H1 (cell line): ENCODE measurements around the gene TRIOBP. TPM values are rescaled to one million over a fixed set of nuclear protein-coding genes. Genes with fewer than 3 reads are reported as not detected.

Experiments used
- CTCF ChIA-PET: fragments of 300-600 bp; sonication (Branson Sonifier 250); formaldehyde crosslinking; loops from one replicate; lab custom pipeline; 2021; ENCODE audit not compliant: partially characterized antibody; lab: Charles Lee
- POLR2A ChIA-PET: fragments of 300-600 bp; sonication (Branson Sonifier 250); formaldehyde crosslinking; loops from one replicate; lab custom pipeline; 2021; ENCODE audit warnings: inconsistent platforms; ENCODE audit not compliant: partially characterized antibody; lab: Charles Lee
- DNase-seq, 2 experiments: peaks; one replicate each; pipeline versions ENCODE4 v3.0.0 to v3.0.0-alpha.2; 2010 to 2022; ENCODE audit warnings: low spot score in 2 of 2, low read depth in 1 of 2, mixed read lengths in 1 of 2
- FAIRE-seq: peaks from 2 replicates; lab custom pipeline; 2011; peaks lifted over from hg19 to GRCh38; lab: Jason Lieb, UNC
- H2AFZ ChIP-seq: 2 replicates; pipeline ENCODE4 v1.8.1; 2012; ENCODE audit warnings: low read length, inconsistent platforms
- H2AK5ac ChIP-seq: 2 replicates; pipeline ENCODE4 v1.6.1; 2013; ENCODE audit warnings: low read depth, low read length
- H2BK120ac ChIP-seq: replicated peaks from 2 replicates; pipeline ENCODE3; 2013; ENCODE audit warnings: low read depth, low read length, inconsistent platforms
- H2BK12ac ChIP-seq: 2 replicates; pipeline ENCODE4 v1.6.1; 2013; ENCODE audit warnings: low read depth, low read length
- H2BK15ac ChIP-seq: 2 replicates; pipeline ENCODE4 v1.6.1; 2013; ENCODE audit warnings: low read length
- H2BK20ac ChIP-seq: 2 replicates; pipeline ENCODE4 v1.6.1; 2013; ENCODE audit warnings: low read length
- H2BK5ac ChIP-seq: 2 replicates; pipeline ENCODE4 v1.6.1; 2013; ENCODE audit warnings: low read depth, low read length
- H3K14ac ChIP-seq: 2 replicates; pipeline ENCODE4 v1.6.1; 2013; ENCODE audit warnings: inconsistent platforms; ENCODE audit not compliant: insufficient read length
- H3K18ac ChIP-seq: 2 replicates; pipeline ENCODE4 v1.6.1; 2013; ENCODE audit warnings: low read length; ENCODE audit errors: extremely low read depth
- H3K23ac ChIP-seq: 2 replicates; pipeline ENCODE4 v1.6.1; 2013; ENCODE audit warnings: inconsistent platforms; ENCODE audit not compliant: insufficient read length
- H3K23me2 ChIP-seq: 2 replicates; pipeline ENCODE4 v1.6.1; 2013; ENCODE audit warnings: low read depth, low read length
- H3K27ac ChIP-seq: 2 replicates; pipeline ENCODE4 v1.6.1; 2011; ENCODE audit warnings: low read depth, low read length, inconsistent platforms
- H3K27me3 ChIP-seq, 4 experiments: replicated peaks in 1 of 4; 1 replicate in 1 of 4; 2 replicates in 3 of 4; pipeline versions ENCODE4 v1.6.1 to v1.8.1; 2011 to 2013; ENCODE audit warnings: low read length in 3 of 4, mild to moderate bottlenecking in 3 of 4, inconsistent platforms in 2 of 4, mixed read lengths in 2 of 4, moderate library complexity in 1 of 4; ENCODE audit not compliant: control insufficient read depth in 3 of 4, insufficient read depth in 3 of 4; ENCODE audit errors: extremely low read depth in 1 of 4
- H3K36me3 ChIP-seq, 4 experiments: 2 replicates each; pipeline versions ENCODE4 v1.6.1 to v1.8.1; 2011 to 2013; ENCODE audit warnings: mild to moderate bottlenecking in 4 of 4, low read length in 3 of 4, moderate library complexity in 2 of 4, control low read depth in 1 of 4, inconsistent platforms in 1 of 4; ENCODE audit not compliant: insufficient read depth in 4 of 4, control insufficient read depth in 2 of 4
- H3K4ac ChIP-seq: replicated peaks from 2 replicates; pipeline ENCODE3; 2013; ENCODE audit warnings: low read length, low read depth, mixed read lengths, inconsistent platforms; ENCODE audit not compliant: insufficient read length
- H3K4me1 ChIP-seq, 4 experiments: replicated peaks in 1 of 4; 1 replicate in 1 of 4; 2 replicates in 3 of 4; pipeline versions ENCODE4 v1.6.1 to v1.8.1; 2011 to 2013; ENCODE audit warnings: low read length in 3 of 4, inconsistent platforms in 2 of 4, mixed read lengths in 1 of 4; ENCODE audit not compliant: insufficient read depth in 4 of 4, control insufficient read depth in 3 of 4
- H3K4me2 ChIP-seq, 2 experiments: 2 replicates each; pipeline versions ENCODE4 v1.6.1 to v1.8.1; 2011 to 2013; ENCODE audit warnings: low read depth in 2 of 2, low read length in 2 of 2, control low read depth in 1 of 2, inconsistent platforms in 1 of 2, mild to moderate bottlenecking in 1 of 2; ENCODE audit not compliant: insufficient read depth in 1 of 2
- H3K4me3 ChIP-seq, 4 experiments: fragments of 200-600, 300-600 bp in 1 of 4; sonication (generic), shearing (Covaris generic), sonication (Bioruptor Twin) in 1 of 4; 2 replicates each; pipeline versions ENCODE4 v1.5.1 to v1.8.1; 2011 to 2016; ENCODE audit warnings: low read length in 4 of 4, low read depth in 3 of 4, control low read depth in 2 of 4, inconsistent platforms in 2 of 4, mild to moderate bottlenecking in 2 of 4, mixed read lengths in 1 of 4, moderate library complexity in 1 of 4; ENCODE audit not compliant: insufficient read depth in 2 of 4; ENCODE audit errors: extremely low read depth in 1 of 4
- H3K56ac ChIP-seq: replicated peaks from 2 replicates; pipeline ENCODE3; 2013; ENCODE audit warnings: low read depth, mild to moderate bottlenecking, mixed read lengths, low read length, inconsistent platforms; ENCODE audit not compliant: insufficient read length
- H3K79me1 ChIP-seq: 2 replicates; pipeline ENCODE4 v1.6.1; 2013; ENCODE audit warnings: low read depth, low read length, control low read depth
- H3K79me2 ChIP-seq, 2 experiments: 2 replicates each; pipeline versions ENCODE4 v1.6.1 to v1.8.1; 2012 to 2013; ENCODE audit warnings: low read length in 2 of 2, mild to moderate bottlenecking in 2 of 2, inconsistent platforms in 1 of 2; ENCODE audit not compliant: insufficient read depth in 2 of 2, control insufficient read depth in 1 of 2
- H3K9ac ChIP-seq, 4 experiments: replicated peaks in 1 of 4; 1 replicate in 1 of 4; 2 replicates in 3 of 4; pipeline versions ENCODE4 v1.6.1 to v1.8.1; 2011 to 2013; ENCODE audit warnings: low read depth in 3 of 4, low read length in 3 of 4, control low read depth in 2 of 4, mild to moderate bottlenecking in 2 of 4, moderate library complexity in 2 of 4, inconsistent platforms in 1 of 4; ENCODE audit errors: extremely low read depth in 1 of 4
- H3K9me3 ChIP-seq, 2 experiments: 2 replicates each; pipeline versions ENCODE4 v1.6.1 to v1.8.1; 2012 to 2013; ENCODE audit warnings: mild to moderate bottlenecking in 2 of 2, moderate library complexity in 2 of 2, control low read depth in 1 of 2, inconsistent platforms in 1 of 2, low read depth in 1 of 2, low read length in 1 of 2, mixed read lengths in 1 of 2; ENCODE audit not compliant: insufficient read depth in 2 of 2
- H4K20me1 ChIP-seq, 2 experiments: replicated peaks in 1 of 2; 2 replicates each; pipeline versions ENCODE3 to v1.8.1; 2011 to 2013; ENCODE audit warnings: inconsistent platforms in 2 of 2, low read length in 2 of 2, mild to moderate bottlenecking in 1 of 2; ENCODE audit not compliant: insufficient read depth in 2 of 2, control insufficient read depth in 1 of 2
- H4K5ac ChIP-seq: 2 replicates; pipeline ENCODE4 v1.6.1; 2013; ENCODE audit warnings: low read length, low read depth, mixed read lengths, inconsistent platforms; ENCODE audit not compliant: insufficient read length
- H4K8ac ChIP-seq: 2 replicates; pipeline ENCODE4 v1.8.0; 2013; ENCODE audit warnings: mild to moderate bottlenecking, moderate library complexity, low read length, inconsistent platforms; ENCODE audit not compliant: insufficient read depth; ENCODE audit errors: extremely low read depth
- H4K91ac ChIP-seq: replicated peaks from 2 replicates; pipeline ENCODE3; 2013; ENCODE audit warnings: low read length, mixed read lengths, inconsistent platforms; ENCODE audit not compliant: insufficient read length
- BACH1 ChIP-seq: IDR thresholded peaks from 2 replicates; pipeline ENCODE4 v1.6.1; 2012; ENCODE audit warnings: low read length, improper control_type of control experiment
- CBX5 ChIP-seq: fragments of 300-800, 300-1000 bp; sonication (generic); IDR thresholded peaks from 2 replicates; pipeline ENCODE4 v1.7.1; 2016; ENCODE audit warnings: antibody characterized with exemption, low read length, low read depth
- CHD2 ChIP-seq: IDR thresholded peaks from 2 replicates; pipeline ENCODE4 v1.6.1; 2012; ENCODE audit warnings: low read length, improper control_type of control experiment
- GTF2F1 ChIP-seq: IDR thresholded peaks from 2 replicates; pipeline ENCODE4 v1.6.1; 2012; ENCODE audit warnings: low read depth, low read length, improper control_type of control experiment, borderline replicate concordance
- HDAC6 ChIP-seq: IDR thresholded peaks from one replicate; pipeline ENCODE4 v1.7.1; 2012; ENCODE audit warnings: low read depth, mild to moderate bottlenecking, inconsistent platforms, low read length, moderate library complexity
- JUN ChIP-seq: IDR thresholded peaks from 2 replicates; pipeline ENCODE4 v1.6.1; 2011; ENCODE audit warnings: low read depth, mild to moderate bottlenecking, improper control_type of control experiment, low read length
- NRF1 ChIP-seq: IDR thresholded peaks from 2 replicates; pipeline ENCODE4 v1.6.1; 2011; ENCODE audit warnings: mild to moderate bottlenecking, low read depth, low read length, improper control_type of control experiment
- PHF8 ChIP-seq: fragments of 200-600 bp; sonication (generic); conservative IDR thresholded peaks from 2 replicates; pipeline ENCODE4 v1.7.1; 2012; ENCODE audit warnings: low read depth, mild to moderate bottlenecking, inconsistent platforms, low read length, moderate library complexity
- SIRT6 ChIP-seq: IDR thresholded peaks from one replicate; pipeline ENCODE4 v1.7.1; 2012; ENCODE audit warnings: low read length, inconsistent platforms
- SP2 ChIP-seq: IDR thresholded peaks from 2 replicates; pipeline ENCODE4 v1.6.1; 2012; ENCODE audit warnings: mild to moderate bottlenecking, low read length, inconsistent platforms
- TBP ChIP-seq: IDR thresholded peaks from 2 replicates; pipeline ENCODE4 v1.6.1; 2011; ENCODE audit warnings: low read depth, low read length, improper control_type of control experiment
- TCF12 ChIP-seq: IDR thresholded peaks from 2 replicates; pipeline ENCODE4 v1.6.1; 2011; ENCODE audit warnings: low read depth, mild to moderate bottlenecking, low read length
- TEAD4 ChIP-seq: IDR thresholded peaks from 2 replicates; pipeline ENCODE4 v1.6.1; 2012; ENCODE audit warnings: low read depth, low read length, inconsistent platforms, mixed read lengths
- WGBS, 2 experiments: shearing (Covaris generic) in 1 of 2; methylation state at CpG; one replicate each; pipeline versions ENCODE4 v1.1.6 to v1.1.7; 2013 to 2015; ENCODE audit warnings: low lambda C conversion rate in 2 of 2, mixed read lengths in 2 of 2, inconsistent platforms in 1 of 2, low coverage in 1 of 2, missing lambda C conversion rate in 1 of 2; ENCODE audit not compliant: insufficient replicate concordance in 2 of 2, insufficient coverage in 1 of 2, insufficient read length in 1 of 2; ENCODE audit errors: extremely low coverage in 1 of 2, missing lambda C conversion rate in 1 of 2; 5-methylcytosine and 5-hydroxymethylcytosine counted together
- polyA plus RNA-seq, 7 experiments: library from polyadenylated mRNA; depleted of rRNA in 3 of 7; stranded (reverse) in 5 of 7; unstranded in 2 of 7; fragments of >200 nt in 5 of 7; fragments of 200-250 nt in 2 of 7; gene quantifications; 1 replicate in 5 of 7; 2 replicates in 1 of 7; 4 replicates in 1 of 7; pipeline versions ENCODE4 v1.2.1 to v1.2.3, GENCODE V29; 2011 to 2013; ENCODE audit warnings: missing spikeins in 2 of 7, mixed read lengths in 2 of 7
- total RNA-seq: library from RNA; stranded (reverse); fragmentation: NEBNext Ultra II Directional; extraction: Animal tissue kit (Norgen Biotek cat#: 25700); gene quantifications from 2 replicates; pipeline ENCODE4 v1.2.1, GENCODE V29; 2021
- TF ChIP-seq, protein P1 (sequence below): IDR thresholded peaks from 2 replicates; pipeline ENCODE4 v1.6.1; 2011; ENCODE audit warnings: low read depth, mild to moderate bottlenecking, low read length; ENCODE audit not compliant: insufficient read depth

TRIOBP gene
- total and polyA plus RNA-seq, 2 of the 8 experiments (the other 6 are each of a cell fraction or from before 2014, with no cell fraction given) = 18.2 to 27.3 TPM

DNA sequence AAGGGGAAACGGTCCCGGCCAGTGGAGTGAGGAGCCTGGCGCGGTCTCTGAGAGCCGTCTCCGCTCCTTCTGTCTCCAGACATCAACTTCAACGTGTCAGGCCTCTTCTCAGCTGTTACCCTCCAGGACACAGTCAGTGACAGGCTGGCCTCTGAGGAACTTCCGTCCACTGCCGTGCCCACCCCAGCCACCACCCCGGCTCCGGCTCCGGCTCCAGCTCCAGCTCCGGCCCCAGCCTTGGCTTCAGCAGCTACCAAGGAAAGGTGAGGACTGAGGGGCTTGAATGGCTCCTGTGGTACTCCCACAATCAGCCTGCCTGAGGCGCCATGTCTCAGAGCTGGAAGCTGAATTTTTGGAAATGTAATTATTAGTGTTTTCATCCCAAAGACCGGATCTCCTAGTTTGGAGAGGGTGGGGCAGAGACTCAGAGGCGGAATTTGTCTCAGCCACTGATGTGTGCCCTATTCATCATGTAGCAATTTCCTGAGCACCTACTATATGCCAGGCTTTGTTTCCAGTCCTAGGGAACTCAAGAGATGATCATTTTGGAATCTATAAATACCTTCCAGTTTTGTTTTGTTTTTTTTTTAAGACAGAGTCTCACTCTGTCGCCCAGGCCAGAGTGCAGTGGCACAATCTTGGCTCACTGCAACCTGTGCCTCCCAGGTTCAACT lies 46.2 kb upstream of the TRIOBP start:
- H3K14ac ChIP-seq = no peak overlapping the region
- H2AFZ ChIP-seq = no peak overlapping the region
- H2BK15ac ChIP-seq = no peak overlapping the region
- H2BK12ac ChIP-seq = no peak overlapping the region
- 93% methylated on average over 17 of the region's 17 CpGs; no CpG with 5 or more reads in 1 of the 2 experiments for WGBS, 2 experiments
- ChIA-PET POLR2A (interaction anchor here (0.6 to 1.3 kb wide), 3 partner anchors 8 to 154 kb away, joined by 3 read pairs; partner anchors contain the start of gene SH3BP1), CTCF (interaction anchor here (1.1 to 1.5 kb wide), 6 partner anchors 9 to 30 kb away, joined by 3 to 6 read pairs (median 4); no protein-coding TSS in a partner anchor)
- no peak overlapping the region for H4K91ac ChIP-seq
- no peak for DNase-seq
- no peak overlapping the region for H3K23ac ChIP-seq
- H3K18ac ChIP-seq = no peak overlapping the region
- no peak overlapping the region for H2BK5ac ChIP-seq
- no peaks in the 10 kb centered on the region for H3K79me2 ChIP-seq
- no peak overlapping the region for H2BK120ac ChIP-seq
- no peaks in the 10 kb centered on the region for H3K27me3 ChIP-seq
- FAIRE-seq = no peak
- no peak overlapping the region for H2BK20ac ChIP-seq
- H3K36me3 ChIP-seq = peaks cover 4 to 27% (median 21%) of the 10 kb centered on the region in 4 experiments
- no peaks in the 10 kb centered on the region for H3K9me3 ChIP-seq
- H3K4me1 ChIP-seq = no peaks in the 10 kb centered on the region
- H4K20me1 ChIP-seq = peaks cover 0 to 4% of the 10 kb centered on the region in 2 experiments
- H3K56ac ChIP-seq = no peak overlapping the region
- no peaks in the 10 kb centered on the region for H3K79me1 ChIP-seq
- H3K23me2 ChIP-seq = no peaks in the 10 kb centered on the region
- no peak overlapping the region for H4K8ac ChIP-seq
- no peak overlapping the region for H3K9ac ChIP-seq
- H3K27ac ChIP-seq = no peak overlapping the region
- H4K5ac ChIP-seq = no peak overlapping the region
- H3K4me3 ChIP-seq = no peak overlapping the region
- no peak overlapping the region for H2AK5ac ChIP-seq
- H3K4ac ChIP-seq = no peak overlapping the region
- no peak overlapping the region for H3K4me2 ChIP-seq
- no peak for TF ChIP-seq JUN
- no peak for TF ChIP-seq TBP
- TF ChIP-seq TEAD4 = no peak
- no peak for TF ChIP-seq HDAC6
- TF ChIP-seq PHF8 = no peak
- TF ChIP-seq CHD2 = no peak
- TF ChIP-seq BACH1 = no peak
- no peak for TF ChIP-seq CBX5
- TF ChIP-seq, protein P1, sequence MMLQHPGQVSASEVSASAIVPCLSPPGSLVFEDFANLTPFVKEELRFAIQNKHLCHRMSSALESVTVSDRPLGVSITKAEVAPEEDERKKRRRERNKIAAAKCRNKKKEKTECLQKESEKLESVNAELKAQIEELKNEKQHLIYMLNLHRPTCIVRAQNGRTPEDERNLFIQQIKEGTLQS = no peak
- no peak for TF ChIP-seq GTF2F1
- TF ChIP-seq SIRT6 = no peak
- no peak for TF ChIP-seq SP2
- TF ChIP-seq NRF1 = no peak
- TF ChIP-seq TCF12 = no peak
